ENCODE data around the gene TSPAN9. TPM values are rescaled to one million over a fixed set of nuclear protein-coding genes. Genes with fewer than 3 reads are reported as not detected.
"Not testable (repeated sequence)": the region's sequence is repeated elsewhere in the genome, so short reads cannot be mapped to it uniquely, and the experiment has no call there.

TSPAN9 gene
- total and polyA plus RNA-seq, 10 of the 15 experiments (the other 5 are each of a cell fraction or from before 2014, with no cell fraction given) = 0.03 to 1.0 (median 0.12) TPM; not detected in 5

DNA sequence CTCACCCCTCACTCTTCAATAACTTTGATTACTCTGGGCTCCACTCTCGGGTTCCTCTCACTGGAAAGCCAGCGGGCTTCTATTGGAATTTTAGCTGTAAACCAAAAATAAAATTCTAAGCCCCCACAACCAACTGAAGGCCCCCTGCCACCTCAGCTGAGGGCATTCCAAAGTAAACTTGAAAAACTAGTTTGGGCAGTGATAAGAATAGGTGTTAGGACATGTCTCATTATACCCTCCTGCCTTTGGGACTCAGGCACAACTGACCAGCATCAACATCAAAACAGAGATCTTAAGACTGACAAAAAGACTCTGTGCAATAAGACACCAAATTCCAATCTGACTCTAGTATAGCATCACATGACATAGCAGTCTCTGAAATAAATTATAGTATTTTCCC, 11.9 kb upstream of the TSPAN9 start (continued):
- no peak for TF ChIP-seq NRF1 (conservative IDR thresholded peaks at IDR 0.05; ENCODE audit: low read depth, low read length)
- no peak for TF ChIP-seq SREBF2 (IDR thresholded peaks at IDR 0.05; ENCODE audit: low read length)
- TF ChIP-seq SIX5 (IDR thresholded peaks at IDR 0.05; ENCODE audit: low read depth, low read length, severe bottlenecking) = no peak
- TF ChIP-seq PAX5 (IDR thresholded peaks at IDR 0.05; ENCODE audit: borderline replicate concordance, low read depth, low read length) = no peak
- TF ChIP-seq, protein P1, sequence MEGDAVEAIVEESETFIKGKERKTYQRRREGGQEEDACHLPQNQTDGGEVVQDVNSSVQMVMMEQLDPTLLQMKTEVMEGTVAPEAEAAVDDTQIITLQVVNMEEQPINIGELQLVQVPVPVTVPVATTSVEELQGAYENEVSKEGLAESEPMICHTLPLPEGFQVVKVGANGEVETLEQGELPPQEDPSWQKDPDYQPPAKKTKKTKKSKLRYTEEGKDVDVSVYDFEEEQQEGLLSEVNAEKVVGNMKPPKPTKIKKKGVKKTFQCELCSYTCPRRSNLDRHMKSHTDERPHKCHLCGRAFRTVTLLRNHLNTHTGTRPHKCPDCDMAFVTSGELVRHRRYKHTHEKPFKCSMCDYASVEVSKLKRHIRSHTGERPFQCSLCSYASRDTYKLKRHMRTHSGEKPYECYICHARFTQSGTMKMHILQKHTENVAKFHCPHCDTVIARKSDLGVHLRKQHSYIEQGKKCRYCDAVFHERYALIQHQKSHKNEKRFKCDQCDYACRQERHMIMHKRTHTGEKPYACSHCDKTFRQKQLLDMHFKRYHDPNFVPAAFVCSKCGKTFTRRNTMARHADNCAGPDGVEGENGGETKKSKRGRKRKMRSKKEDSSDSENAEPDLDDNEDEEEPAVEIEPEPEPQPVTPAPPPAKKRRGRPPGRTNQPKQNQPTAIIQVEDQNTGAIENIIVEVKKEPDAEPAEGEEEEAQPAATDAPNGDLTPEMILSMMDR (IDR thresholded peaks at IDR 0.05 in 2 of 3, conservative IDR thresholded peaks at IDR 0.05 in 1 of 3; ENCODE audit: control insufficient read depth in 2 of 3, extremely low read depth in 1 of 3, insufficient read depth in 1 of 3, low read depth in 3 of 3, low read length in 3 of 3) = no peak

DNA sequence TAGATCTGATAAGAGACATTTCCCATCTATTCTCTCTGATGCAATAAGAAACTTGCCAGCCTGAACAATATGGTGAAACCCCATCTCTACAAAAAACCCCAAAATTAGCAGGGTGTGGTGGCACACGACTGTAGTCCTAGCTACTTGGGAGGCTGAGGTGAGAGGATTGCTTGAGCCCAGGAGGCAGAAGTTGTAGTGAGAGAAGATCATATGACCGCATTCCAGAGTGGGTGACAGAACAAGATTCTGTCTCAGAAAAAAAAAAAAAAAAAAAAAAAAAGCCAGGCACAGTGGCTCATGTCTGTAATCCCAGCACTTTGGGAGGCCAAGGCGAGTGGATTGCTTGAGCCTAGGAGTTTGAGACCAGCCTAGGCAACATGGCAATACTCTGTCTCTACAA, 11.3 kb upstream of the TSPAN9 start:
- FAIRE-seq; in situ Hi-C loops (cut with MboI); H3K9me3 ChIP-seq (replicated peaks; ENCODE audit: control insufficient read depth, insufficient read depth, low read length); H3K36me3 ChIP-seq (ENCODE audit: control insufficient read depth in 2 of 2, insufficient read depth in 2 of 2, low read length in 1 of 2); POLR2A ChIA-PET; CTCF ChIA-PET; H2AFZ ChIP-seq (ENCODE audit: control insufficient read depth, low read depth, low read length); H3K27ac ChIP-seq (ENCODE audit: control insufficient read depth, insufficient read depth); H3K9ac ChIP-seq (ENCODE audit: control insufficient read depth, insufficient read depth, low read length); RAD21 ChIA-PET (ENCODE audit: unreplicated experiment); H3K27me3 ChIP-seq (replicated peaks in 1 of 2; ENCODE audit: control insufficient read depth in 2 of 2, insufficient read depth in 2 of 2, low read length in 1 of 2); H3K79me2 ChIP-seq (ENCODE audit: control insufficient read depth, insufficient read depth, low read length); H3K4me2 ChIP-seq (ENCODE audit: control insufficient read depth, insufficient read depth); SMC1A ChIA-PET (ENCODE audit: uncharacterized antibody, unreplicated experiment); H3K4me1 ChIP-seq (ENCODE audit: control insufficient read depth, insufficient read depth, low read length); DNase-seq (ENCODE audit: low read depth, low spot score); H3K4me3 ChIP-seq; ATAC-seq; H4K20me1 ChIP-seq (ENCODE audit: control insufficient read depth, insufficient read depth); BruUV-seq (replicated peaks); intact Hi-C loops (cut with micrococcal nuclease; ENCODE audit: unreplicated experiment): not testable (repeated sequence)
- 3% methylated on average over 3 of the region's 3 CpGs for WGBS (ENCODE audit: insufficient coverage, insufficient replicate concordance, low lambda C conversion rate, missing lambda C conversion rate)
